ENCODE data around the gene OR51D1.

The OR51D1 gene

DNA sequence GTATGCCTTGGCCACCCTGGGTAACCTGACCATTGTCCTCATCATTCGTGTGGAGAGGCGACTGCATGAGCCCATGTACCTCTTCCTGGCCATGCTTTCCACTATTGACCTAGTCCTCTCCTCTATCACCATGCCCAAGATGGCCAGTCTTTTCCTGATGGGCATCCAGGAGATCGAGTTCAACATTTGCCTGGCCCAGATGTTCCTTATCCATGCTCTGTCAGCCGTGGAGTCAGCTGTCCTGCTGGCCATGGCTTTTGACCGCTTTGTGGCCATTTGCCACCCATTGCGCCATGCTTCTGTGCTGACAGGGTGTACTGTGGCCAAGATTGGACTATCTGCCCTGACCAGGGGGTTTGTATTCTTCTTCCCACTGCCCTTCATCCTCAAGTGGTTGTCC is 2.7 kb downstream of the OR51D1 start:
- TF ChIP-seq TAF1 (IDR thresholded peaks at IDR 0.05; ENCODE audit: borderline replicate concordance, insufficient read depth, low read length), result no peak
- TF ChIP-seq, protein P1, sequence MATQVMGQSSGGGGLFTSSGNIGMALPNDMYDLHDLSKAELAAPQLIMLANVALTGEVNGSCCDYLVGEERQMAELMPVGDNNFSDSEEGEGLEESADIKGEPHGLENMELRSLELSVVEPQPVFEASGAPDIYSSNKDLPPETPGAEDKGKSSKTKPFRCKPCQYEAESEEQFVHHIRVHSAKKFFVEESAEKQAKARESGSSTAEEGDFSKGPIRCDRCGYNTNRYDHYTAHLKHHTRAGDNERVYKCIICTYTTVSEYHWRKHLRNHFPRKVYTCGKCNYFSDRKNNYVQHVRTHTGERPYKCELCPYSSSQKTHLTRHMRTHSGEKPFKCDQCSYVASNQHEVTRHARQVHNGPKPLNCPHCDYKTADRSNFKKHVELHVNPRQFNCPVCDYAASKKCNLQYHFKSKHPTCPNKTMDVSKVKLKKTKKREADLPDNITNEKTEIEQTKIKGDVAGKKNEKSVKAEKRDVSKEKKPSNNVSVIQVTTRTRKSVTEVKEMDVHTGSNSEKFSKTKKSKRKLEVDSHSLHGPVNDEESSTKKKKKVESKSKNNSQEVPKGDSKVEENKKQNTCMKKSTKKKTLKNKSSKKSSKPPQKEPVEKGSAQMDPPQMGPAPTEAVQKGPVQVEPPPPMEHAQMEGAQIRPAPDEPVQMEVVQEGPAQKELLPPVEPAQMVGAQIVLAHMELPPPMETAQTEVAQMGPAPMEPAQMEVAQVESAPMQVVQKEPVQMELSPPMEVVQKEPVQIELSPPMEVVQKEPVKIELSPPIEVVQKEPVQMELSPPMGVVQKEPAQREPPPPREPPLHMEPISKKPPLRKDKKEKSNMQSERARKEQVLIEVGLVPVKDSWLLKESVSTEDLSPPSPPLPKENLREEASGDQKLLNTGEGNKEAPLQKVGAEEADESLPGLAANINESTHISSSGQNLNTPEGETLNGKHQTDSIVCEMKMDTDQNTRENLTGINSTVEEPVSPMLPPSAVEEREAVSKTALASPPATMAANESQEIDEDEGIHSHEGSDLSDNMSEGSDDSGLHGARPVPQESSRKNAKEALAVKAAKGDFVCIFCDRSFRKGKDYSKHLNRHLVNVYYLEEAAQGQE (IDR thresholded peaks at IDR 0.05; ENCODE audit: insufficient read depth in 1 of 2, low read depth in 2 of 2, low read length in 2 of 2), result no peak
- no peak for TF ChIP-seq SIN3A (IDR thresholded peaks at IDR 0.05; ENCODE audit: borderline replicate concordance, insufficient read depth, low read length)
- TF ChIP-seq POLR2AphosphoS5 (IDR thresholded peaks at IDR 0.05; ENCODE audit: low read depth, low read length), result no peak
- no peak for TF ChIP-seq FOXP2 (optimal IDR thresholded peaks at IDR 0.05; ENCODE audit: borderline replicate concordance, extremely low read depth, extremely low read length, insufficient read depth)

GRCh38 chr11:4641501-4641900 is 4.2 kb downstream of the OR51D1 start:
- TF ChIP-seq POLR2AphosphoS5 (IDR thresholded peaks at IDR 0.05; ENCODE audit: low read depth, low read length) (no peak), TAF1 (IDR thresholded peaks at IDR 0.05; ENCODE audit: borderline replicate concordance, insufficient read depth, low read length) (no peak), SIN3A (IDR thresholded peaks at IDR 0.05; ENCODE audit: borderline replicate concordance, insufficient read depth, low read length) (no peak), FOXP2 (optimal IDR thresholded peaks at IDR 0.05; ENCODE audit: borderline replicate concordance, extremely low read depth, extremely low read length, insufficient read depth) (no peak)
- TF ChIP-seq, protein P1 (IDR thresholded peaks at IDR 0.05; ENCODE audit: insufficient read depth in 1 of 2, low read depth in 2 of 2, low read length in 2 of 2), result no peak

DNA sequence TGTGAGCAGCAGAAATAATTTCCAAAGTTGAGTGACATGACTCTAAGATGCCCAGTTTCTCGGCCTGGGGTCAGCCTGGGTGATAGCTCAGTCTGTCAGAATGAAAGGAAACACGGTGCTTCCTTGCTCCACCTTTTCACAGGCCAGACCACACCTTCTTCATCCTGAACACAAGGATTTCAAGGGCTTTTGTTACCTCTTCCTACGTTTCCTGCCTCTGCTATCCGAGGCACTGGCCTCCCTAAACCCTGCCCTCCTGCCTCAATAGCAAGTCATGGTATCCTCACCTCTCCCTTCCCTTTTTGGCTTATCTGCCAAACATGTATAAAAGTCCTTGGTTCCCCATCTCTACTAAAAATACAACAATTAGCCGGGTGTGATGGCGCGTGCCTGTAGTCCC is 4.8 kb downstream of the OR51D1 start:
- TF ChIP-seq TAF1 (IDR thresholded peaks at IDR 0.05; ENCODE audit: borderline replicate concordance, insufficient read depth, low read length), result no peak
- TF ChIP-seq, protein P1 (IDR thresholded peaks at IDR 0.05; ENCODE audit: insufficient read depth in 1 of 2, low read depth in 2 of 2, low read length in 2 of 2), result no peak

GRCh38 chr11:4643076-4643475 is 5.8 kb downstream of the OR51D1 start:
- TF ChIP-seq POLR2AphosphoS5 (IDR thresholded peaks at IDR 0.05; ENCODE audit: low read depth, low read length) (no peak), FOXP2 (optimal IDR thresholded peaks at IDR 0.05; ENCODE audit: borderline replicate concordance, extremely low read depth, extremely low read length, insufficient read depth) (no peak), TAF1 (IDR thresholded peaks at IDR 0.05; ENCODE audit: borderline replicate concordance, insufficient read depth, low read length) (no peak)
- TF ChIP-seq, protein P1 (IDR thresholded peaks at IDR 0.05; ENCODE audit: insufficient read depth in 1 of 2, low read depth in 2 of 2, low read length in 2 of 2), result no peak

DNA sequence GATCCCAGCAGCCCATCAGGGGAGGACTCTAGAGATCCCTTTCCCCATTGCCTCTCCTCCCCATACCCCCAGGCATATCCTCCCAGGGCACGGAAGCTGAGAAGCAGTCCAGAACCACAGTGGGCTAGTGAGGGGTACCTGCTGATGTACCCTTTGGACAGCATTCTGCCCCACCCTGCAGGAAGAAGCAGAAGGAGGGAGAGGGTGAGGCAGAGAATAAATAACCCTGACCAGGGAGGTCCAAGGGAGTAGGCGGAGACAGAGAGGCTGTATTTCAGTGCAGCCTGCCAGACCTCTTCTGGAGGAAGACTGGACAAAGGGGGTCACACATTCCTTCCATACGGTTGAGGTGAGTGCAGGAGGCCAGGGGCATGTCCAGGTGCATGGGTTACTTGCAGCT is 6.4 kb downstream of the OR51D1 start, which contains the start of gene OR51E1:
OR51E1 (plus strand) TSS at position 301 of the 400 bp plus-strand sequence. CDS start 8,545 bp downstream, outside the sequence.
- TF ChIP-seq TAF1 (IDR thresholded peaks at IDR 0.05; ENCODE audit: borderline replicate concordance, insufficient read depth, low read length), result no peak

Data from PFSK-1 (cell line).